GOT3 (cell line): ENCODE measurements around the gene CAMK1D.

Experiments
- DNase-seq: peaks from one replicate; lab custom pipeline; 2025; ENCODE audit warnings: mixed read lengths; lab: John Stamatoyannopoulos, UW

The CAMK1D gene

DNA sequence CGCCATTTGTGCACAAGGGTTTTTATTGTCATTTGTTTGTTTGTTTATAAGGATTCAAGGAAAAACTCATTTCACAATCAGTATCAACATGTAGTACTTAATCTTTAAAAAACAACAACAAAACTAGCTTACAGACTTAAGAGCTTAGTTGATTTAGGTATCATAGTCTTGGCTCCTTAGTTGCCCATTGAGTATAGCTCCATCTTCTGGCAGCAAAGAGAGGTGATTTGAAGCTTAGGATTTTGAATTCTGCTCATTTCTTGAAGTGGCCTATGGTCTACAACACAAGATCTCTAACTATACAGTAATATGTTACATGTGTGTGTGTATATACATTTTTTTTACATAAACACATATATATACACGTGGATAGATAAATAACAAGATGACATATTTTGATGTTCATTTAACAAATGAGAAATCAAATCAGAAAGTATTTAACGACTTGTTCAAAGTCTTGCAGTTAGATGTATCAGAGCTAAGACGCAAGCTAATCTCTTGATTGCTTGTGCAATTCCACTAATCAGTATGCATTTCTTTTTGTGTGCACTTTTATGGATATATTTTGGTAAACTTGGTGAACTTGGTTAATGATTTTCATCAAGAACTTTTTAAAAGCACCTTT lies 307.3 kb downstream of the CAMK1D start:
- no peak for DNase-seq

DNA sequence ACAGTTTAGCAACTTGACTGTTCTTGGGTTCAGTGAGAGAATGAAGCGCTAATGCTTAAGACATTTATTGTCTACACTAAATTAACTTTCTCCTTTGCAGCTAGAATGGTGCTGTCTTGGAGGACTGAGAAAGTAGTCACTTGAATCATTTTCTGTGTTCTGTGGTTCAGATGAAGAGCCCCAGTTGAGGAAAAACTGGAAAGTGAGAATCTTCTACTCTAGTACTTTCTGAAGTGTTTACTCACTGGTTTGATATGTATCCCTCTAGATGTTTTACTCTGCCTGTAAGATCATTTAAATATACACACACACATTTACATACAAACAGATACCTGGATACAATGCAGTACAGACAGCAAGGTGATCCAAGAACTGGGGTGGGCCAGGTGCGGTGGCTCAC lies 308.1 kb downstream of the CAMK1D start:
- no peak for DNase-seq

DNA sequence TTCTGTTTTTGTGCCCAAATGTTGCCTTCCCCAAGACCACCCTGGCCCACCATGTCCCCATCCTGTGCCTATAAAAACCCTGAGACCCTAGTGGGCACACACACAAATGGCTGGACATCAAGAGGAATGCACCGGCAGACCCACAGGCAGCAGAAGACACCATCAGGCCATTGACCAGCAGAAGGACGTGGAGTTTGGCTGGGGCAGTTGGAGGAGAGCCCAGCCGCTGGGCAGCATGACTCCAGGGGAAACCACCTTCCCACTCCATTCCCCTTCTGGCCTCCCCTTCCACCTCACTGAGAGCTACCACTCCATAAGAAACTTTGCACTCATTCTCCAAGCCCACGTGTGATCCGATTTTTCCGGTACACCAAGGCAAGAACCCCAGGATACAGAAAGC lies 309.2 kb downstream of the CAMK1D start:
- no peak for DNase-seq

DNA sequence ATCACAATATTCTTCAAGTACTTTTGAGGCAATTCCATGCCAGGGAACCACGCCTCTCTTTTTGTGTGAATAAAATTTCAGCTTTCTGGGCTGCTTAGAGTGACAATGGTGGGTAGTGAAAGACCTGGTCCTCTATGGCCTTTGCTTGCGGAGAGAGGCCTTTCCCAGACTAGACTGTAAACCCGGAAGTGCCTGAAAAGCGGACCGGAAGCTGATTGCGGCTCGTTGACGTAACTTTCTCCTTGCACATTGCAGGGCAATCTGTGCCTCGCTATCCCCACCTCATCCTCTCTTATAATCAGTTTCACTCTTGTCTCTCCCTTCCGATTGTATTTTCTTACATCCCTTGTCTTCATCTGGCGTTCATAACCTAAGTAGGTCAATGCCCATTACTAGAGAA lies 310.4 kb downstream of the CAMK1D start:
- no peak for DNase-seq

DNA sequence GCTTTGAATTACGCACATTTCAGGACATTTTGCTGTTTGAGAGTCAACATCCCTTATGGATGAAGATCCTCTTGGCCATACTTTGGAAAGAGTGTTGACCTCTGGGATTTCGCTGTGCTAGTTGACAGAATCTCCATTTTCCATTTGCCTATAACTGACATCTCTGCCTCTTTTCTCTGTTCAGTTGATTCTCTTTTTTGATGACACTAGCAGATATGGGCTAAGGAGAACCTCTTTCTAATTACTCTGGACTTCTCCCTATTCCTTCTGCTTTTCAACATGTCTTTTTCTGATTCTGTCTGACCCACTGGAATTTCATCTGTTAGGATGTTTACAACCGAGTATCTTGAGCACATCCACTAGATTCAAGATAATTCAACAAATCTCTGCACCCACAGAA lies 311.5 kb downstream of the CAMK1D start:
- no peak for DNase-seq

DNA sequence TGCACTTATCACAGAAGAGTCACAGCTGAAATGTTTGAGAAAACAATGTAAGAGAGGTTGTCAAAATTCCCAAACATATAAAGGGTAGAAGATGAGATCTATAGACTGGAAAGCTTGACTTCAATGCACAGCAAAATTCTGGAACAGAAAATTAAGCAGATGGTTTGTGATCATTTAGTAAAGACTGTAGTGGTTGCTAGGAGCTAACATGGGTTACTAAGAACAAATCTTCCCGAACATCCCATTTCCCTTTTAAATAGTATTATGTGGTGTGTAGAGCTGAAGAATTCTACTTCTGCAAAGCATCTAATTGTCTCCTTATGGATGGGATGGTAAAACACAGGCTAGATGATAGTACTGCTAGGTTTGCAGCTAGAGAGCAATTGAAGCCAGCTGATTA lies 312.3 kb downstream of the CAMK1D start:
- no peak for DNase-seq

DNA sequence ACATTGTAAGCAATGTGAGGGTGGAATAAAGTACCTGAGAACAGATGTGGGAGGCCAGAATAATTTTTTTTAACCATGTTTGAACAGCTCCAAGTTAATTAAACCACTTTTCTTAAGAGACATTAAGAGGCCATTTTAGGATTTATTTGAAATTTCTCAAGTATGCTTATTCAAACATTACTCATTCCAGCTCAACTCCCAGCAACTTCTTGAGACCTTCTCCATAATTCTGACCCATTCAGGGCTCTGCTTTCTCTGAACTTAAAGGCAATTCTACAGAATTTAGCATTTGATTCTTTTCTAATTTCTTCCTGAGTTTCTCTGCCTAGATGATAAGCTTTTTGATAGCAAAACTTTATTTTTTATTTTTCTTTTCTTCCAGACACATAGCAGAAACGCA lies 314.5 kb downstream of the CAMK1D start:
- DNase-seq, result no peak

DNA sequence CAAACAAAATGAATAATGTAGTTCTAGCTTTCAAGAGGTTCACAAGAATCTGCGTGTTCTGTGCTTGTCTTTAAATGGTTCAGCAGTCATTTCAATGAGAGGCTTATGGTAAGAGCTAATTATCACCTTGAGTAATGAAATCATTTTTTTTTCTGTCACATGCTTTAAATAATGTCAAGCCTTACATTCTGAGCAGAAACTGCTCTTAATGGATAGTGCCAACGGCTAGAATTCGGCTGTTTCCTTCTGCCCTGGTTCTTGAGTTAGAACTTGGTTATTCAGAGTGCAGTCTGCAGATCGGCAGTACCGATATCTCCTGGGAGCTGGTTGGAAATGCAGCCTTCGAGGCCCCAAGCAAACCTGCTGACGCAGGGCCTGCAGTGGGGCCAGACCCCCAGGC lies 316.2 kb downstream of the CAMK1D start:
- no peak for DNase-seq

DNA sequence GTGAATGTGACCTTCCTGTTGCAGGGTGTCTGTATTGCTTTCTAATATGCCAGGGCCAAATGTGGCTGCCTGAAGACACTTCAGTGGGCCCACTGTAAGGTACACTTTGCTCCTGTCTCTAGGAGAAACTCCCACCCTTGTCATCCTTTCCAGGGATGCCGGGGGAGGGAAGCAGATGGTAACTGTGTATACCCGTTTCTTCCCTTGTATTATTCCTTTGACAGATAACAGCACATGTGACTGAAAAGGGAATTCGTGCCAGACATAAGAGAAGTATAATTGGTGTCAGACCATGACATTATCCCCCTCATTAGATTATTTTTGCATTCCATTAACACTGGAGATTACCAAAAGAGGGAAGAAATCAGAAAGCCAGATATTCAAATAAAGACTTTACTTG lies 317.7 kb downstream of the CAMK1D start:
- DNase-seq, result no peak

DNA sequence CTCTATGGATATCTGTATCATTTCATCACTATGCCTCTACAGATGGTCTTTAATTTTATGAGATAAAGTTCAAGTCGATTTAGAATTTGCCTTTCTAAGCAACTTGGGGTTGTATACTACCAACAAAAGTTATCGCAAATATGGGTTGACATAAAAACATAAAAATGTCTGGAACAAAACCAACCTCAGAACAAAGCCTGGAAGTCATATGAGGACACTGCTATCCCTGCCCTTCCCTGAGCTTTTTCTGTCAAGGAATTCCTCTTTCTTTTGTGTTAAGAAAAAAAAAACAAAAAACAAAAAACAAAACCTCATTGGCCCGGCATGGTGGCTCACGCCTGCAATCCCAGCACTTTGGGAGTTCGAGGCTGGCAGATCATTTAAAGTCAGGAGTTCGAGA lies 319.3 kb downstream of the CAMK1D start:
- DNase-seq, result no peak

DNA sequence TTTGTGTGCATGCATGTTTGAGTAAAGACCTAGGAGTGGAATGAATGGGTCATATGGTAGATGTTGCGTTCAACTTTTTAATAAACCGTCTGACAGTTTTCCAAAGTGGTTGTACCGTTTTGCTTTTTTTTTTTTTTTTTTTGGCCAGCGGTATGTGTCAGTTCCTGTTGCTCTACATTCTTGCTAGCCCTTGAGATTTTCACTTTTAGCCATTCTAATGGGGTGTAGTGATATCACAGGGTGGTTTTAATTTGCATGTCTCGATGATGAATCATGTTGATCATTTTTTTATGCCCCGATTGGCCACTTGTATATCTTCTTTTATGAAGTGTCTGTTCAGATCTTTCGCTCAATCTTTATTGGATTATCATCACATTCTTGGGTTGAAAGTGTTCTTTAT lies 320.7 kb downstream of the CAMK1D start:
- no peak for DNase-seq

DNA sequence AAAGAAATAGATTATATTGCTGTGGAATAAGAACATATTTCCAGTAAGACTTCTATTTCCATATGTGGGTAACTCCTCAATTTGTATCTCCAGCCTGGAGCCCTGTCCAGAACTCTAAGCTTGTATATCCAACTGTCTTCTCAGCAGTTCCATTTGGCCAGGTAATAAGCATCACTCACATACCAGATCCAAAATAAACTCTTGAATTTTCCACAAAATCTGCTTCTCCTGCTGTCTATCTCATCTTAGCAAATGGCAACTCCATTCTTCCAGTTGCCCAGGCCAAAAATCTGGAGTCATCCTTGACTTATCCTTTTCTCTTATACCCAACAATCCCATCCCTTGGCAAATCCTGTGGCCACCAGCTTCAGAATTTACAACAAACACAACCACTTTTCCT lies 325.8 kb downstream of the CAMK1D start:
- DNase-seq, result no peak

DNA sequence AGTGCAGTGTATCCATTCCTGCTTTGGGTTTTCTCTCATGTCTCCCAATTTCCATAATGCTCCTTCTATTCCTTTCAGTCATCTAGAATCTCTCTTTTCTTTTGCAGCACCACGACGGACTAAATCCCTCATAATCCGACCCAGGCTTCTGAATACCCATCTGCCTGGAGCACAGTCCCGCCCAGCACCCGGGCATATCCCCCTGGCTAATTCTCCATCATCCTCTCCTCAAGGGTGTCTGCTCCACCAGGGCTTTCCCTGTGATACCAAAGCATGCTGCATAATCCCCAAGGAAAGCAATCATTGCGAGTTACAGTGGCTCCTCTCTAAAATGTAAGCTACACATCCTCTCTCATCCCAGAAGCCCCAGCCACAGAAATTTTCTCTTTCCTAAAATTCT lies 330.3 kb downstream of the CAMK1D start:
- no peak for DNase-seq

DNA sequence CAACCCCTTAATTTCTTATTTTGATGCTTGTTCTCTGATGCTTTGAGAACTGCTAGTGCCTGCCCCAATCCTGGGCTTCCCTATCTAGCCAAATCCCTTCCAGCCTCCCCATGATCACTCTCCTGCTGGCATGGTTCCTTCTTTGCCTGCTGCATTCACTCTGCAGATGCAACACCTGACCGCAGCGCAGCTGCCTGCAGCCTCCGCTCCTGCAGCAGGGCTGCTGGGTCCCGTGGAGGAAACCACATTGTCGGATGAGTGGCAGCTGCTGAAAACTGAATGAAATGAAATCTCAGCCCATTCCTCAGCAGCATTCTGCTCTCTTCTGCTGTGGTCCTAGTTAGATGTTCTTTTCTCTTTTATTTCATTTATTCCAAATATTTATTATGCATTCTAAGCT lies 331.9 kb downstream of the CAMK1D start:
- no peak for DNase-seq

DNA sequence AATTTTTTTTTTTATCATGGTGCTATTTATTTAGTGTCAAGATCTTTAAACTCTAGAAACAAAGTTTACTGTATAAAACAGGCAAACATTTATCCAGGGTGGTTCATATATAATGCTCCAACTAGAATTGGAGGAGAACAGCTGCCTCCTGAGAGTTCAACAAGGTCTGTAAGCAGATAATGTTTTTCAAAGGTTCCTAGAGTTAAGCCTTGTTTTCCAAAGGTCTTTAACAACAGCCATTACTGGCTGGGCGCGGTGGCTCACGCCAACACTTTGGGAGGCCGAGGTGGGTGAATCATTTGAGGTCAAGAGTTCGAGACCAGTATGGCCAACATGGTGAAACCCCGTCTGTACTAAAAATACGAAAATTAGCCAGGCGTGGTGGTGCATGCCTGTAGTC lies 335.4 kb downstream of the CAMK1D start:
- DNase-seq, result no peak

DNA sequence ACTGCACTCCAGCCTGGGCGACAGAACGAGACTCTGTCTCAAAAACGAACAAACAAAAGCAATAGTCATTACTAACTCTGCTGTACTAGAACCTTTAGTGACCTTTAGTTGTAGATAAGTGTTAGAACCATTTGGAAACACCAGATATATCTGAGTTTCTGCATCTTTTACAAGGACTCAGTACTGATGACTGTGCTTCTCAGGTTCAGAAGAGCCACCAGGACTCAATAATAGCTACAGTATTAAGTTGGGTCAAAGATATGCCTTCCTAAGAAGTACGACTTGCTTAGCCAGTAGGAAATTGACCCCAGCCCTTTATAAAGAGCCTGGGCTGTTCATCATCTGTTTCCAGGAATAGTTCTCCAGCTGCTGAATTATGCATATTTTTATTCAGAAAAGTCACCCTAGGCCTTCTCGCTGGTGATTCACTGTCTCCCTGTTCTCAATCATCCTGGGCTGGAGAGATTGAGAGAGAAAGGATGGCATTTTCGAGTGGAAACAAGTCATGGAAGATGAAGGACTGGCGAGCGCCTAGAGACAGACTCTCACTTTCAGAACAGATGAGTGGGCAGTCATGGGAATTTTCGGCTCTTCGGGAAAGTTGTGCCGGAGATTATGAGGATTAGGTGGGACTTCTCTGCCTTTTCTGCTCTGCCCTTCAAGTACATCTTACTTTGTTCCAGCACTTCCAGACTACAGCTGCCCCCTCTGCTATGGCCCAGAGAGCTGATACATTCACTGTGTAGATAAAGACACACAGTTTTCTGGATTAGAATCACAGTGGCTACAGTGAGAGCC lies 336.1 kb downstream of the CAMK1D start:
- DNase-seq, result no peak

DNA sequence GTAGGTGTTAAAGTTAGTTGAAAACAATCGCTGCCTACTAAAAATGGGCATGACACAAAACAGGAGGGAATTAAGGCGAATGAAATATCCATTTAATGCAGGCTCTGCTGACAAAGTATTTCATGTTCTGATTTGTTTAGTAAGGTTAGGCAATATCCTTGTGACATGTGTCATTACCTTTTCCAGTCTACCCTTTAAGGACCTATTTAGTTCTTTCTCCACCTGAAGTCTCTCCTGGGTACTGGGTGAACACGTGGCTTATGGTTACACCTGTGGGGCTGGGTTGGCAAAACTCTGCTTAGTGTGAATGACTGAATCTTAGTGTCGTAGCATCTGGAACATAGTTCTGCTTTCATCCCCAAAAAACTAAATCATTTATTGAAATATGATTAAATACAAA lies 338.6 kb downstream of the CAMK1D start:
- no peak for DNase-seq

DNA sequence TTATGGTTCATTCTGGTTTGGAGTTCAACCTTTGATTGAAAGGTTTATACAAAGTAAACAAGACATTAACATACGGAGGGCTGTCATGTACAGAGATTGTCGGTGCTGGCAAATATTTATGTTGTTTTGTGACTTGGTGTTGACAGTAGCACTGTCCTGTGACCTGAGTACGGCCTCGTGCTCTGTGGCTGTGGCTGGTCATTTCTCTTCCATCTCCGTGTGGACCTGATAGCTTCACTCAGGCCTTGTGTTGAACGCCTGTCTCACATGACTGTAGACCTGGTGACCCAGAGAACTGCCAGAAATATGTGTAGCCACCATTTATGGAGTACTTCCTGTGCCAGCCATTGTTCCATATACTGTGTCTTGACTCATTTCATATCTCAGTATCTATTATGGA lies 340.5 kb downstream of the CAMK1D start:
- DNase-seq, result no peak

DNA sequence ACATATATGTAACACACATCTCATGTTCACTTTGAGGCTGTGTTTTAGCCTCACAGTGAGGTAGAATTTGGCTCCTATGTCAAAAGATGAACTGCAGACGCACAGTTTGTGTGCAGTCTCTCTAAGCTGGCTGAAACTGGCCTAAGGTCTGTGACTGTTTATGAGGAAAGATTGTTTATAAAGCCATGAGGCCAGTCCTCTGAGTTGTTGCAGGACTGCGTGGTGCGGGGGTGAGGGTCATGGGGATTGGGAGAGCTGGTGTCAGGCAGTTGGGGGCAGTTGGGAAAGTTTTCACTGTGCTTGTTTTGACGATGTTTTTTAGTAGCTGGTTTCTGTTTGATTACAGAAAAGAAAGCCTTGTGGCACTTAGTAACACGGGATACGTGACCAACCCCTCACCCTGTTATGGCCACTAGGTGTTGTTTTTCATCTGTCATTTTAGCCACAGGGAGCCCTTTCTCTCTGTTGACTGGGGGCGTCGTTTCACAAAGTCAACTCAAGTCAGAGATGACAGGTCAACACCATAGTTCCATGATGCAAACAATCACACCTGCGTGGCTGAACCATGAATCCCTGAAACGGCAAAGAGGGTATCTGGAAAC lies 341.3 kb downstream of the CAMK1D start:
- DNase-seq, result no peak

DNA sequence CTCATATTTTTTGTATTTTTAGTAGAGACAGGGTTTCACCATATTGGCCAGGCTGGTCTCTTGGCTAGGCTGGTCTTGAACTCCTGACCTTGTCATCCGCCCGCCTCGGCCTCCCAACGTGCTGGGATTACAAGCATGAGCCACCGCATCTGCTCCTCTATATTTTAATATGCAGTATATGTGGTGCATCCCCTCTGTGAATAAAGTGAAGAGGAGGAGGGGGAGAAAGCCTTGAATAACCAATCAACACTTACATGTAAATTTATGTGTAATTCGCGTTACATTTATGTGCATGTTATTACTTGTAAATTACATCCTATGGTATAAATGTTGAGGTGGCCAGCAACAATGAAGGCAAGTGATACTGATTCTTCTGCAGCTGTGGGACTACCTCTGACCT lies 342.2 kb downstream of the CAMK1D start:
- DNase-seq, result no peak

DNA sequence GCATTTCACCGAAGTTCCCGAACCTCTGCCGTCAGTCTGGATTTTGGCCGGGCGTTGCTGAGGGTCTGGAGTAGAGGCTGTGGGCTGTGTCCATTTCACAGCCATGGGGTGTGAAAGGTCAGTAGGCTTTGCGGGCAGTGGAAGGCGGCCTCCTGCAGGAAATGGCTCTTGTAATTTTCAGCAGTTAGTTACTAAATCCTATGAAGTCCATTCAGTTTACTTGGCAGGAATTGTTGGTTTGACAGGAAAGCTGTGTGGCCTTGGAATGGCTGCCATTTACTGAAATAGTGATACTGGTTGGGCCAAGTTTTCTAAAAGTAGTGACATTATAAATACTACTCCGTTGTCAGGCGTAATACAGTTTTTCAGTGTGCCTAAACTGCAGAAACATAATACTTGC lies 348.4 kb downstream of the CAMK1D start:
- no peak for DNase-seq

DNA sequence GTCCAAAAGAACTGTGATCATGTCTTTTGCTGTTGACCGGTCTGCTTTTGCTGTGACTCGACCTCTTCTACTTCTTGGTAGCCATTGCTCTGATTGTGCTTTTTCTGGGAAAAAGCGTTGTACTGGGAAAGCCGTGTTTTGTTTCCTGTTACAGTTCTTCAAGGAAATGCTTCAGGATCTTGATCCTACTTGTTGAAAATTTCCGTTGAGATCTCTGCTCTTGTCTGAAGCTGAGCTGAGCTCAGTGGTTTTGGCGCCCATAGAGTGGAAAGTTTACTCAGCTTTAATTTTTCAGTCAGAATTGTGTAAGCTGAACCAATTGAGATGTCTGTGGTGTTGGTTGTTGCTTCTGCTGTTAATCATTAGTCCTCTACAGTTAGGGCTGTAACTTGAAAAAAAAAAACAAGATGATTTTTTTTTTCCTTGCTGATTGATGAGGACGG lies 349.9 kb downstream of the CAMK1D start:
- DNase-seq, result no peak

DNA sequence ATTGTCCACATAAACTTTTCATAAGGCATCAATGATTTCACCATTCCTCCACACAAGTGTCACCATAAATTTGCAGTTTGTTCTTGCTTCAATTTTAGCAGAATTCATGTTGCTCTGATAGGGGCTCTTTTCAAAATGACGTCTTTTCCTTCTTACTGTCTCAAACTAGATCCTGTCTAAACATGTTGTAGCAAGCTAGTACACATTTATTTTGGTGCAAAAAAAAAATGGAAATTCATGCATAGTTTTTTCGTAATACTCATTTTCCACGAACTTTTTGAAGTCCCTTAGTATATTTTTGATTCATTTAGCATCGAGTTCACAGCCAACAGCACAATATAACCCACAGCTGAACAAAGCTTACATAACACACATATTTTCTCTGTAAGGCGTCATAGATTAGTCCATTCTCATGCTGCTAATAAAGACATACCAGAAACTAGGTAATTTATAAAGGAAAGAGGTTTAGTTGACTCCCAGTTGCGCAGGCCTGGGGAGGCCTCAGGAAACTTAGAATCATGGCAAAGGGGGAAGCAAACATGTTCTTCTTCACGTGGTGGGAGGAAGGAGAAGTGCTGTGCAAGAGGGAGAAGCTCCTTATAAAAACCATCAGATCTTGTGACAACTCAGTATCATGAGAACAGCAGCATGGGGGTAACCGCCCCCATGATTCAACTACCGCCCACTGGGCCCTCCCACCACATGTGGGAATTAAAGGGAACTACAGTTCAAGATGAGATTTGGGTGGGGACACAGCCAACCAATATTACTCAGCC lies 350.6 kb downstream of the CAMK1D start:
- DNase-seq, result no peak
